Astrocyte (in vitro differentiated cells and primary cell): Measurements from ENCODE around the gene TMEM198.

ENCODE experiments used
- EZH2 ChIP-seq: IDR thresholded peaks from 2 replicates; pipeline ENCODE4 v1.6.1; 2012; ENCODE audit warnings: mild to moderate bottlenecking, low read length, inconsistent platforms; ENCODE audit not compliant: insufficient read depth
- TF ChIP-seq, protein P1 (sequence below): IDR thresholded peaks from 2 replicates; pipeline ENCODE4 v1.5.1; 2011; ENCODE audit warnings: low read depth, mild to moderate bottlenecking, inconsistent platforms, low read length, moderate library complexity; ENCODE audit not compliant: insufficient read depth

DNA sequence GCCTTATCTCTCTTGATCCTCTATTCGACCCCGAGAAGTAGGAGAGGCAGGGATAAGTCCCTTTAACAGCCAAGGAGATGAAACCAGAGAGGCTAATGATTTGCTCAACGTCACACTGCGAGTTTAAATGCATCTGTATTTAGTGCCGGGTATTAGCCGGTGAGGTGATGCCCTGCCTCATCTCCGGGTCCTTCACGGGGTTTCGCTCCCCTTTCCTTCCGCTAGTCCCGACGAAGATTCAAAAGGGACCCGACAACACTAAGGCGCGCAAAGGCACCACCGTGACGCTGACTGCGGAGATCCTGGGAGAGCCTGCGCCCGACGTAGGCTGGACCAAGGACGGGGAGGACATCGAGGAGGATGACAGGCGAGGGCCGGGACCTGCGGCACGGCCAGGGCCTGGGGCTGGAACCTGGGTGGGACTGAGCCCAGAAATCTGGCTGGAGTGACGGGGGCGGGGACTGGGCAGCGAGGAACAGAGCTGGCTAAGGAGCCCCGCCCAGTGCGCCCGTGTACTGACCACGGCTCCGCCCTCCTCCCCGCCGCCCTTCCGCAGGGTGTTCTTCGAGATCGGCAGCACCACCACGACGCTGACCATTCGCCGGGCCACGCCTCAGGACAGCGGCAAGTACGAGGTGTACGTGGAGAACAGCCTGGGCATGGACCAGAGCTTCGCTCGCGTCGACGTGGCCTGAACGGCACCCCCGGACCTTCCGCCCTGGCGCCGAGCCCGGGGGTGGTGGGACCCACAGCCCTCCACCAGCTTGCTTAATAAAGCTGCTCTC lies 46.1 kb upstream of the TMEM198 start:
- TF ChIP-seq EZH2, result no peak
- TF ChIP-seq, protein P1, sequence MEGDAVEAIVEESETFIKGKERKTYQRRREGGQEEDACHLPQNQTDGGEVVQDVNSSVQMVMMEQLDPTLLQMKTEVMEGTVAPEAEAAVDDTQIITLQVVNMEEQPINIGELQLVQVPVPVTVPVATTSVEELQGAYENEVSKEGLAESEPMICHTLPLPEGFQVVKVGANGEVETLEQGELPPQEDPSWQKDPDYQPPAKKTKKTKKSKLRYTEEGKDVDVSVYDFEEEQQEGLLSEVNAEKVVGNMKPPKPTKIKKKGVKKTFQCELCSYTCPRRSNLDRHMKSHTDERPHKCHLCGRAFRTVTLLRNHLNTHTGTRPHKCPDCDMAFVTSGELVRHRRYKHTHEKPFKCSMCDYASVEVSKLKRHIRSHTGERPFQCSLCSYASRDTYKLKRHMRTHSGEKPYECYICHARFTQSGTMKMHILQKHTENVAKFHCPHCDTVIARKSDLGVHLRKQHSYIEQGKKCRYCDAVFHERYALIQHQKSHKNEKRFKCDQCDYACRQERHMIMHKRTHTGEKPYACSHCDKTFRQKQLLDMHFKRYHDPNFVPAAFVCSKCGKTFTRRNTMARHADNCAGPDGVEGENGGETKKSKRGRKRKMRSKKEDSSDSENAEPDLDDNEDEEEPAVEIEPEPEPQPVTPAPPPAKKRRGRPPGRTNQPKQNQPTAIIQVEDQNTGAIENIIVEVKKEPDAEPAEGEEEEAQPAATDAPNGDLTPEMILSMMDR, result no peak
